ENCODE results near the gene DIP2C.

Gene DIP2C

DNA sequence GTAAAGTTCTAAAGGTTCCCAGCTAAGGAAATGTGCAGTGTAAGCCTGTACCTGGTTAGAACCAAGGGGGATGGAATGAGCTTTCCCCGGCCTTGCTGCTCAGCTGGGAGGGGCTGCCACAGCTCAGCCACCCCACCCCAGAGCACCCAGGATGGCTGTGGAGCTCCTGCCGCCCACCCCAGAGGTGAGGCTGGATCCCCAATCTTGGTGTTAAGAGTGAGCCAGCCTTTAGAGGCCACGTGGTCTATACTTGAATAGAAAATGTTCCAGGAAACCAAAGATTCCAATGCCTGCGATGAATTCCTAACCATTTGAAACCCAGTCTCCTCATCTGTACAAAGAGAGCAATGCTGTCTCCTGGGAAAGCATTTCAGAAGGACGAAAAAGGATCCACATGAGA, 16.5 kb downstream of the DIP2C start:
- no peak for DNase-seq (ENCODE audit: extremely low spot score)
- POLR2A ChIA-PET = no interaction called here
- CTCF ChIA-PET = interaction anchor here (1.1 kb wide), 1 partner anchor 18 kb away, joined by 3 read pairs; no protein-coding TSS in a partner anchor
- TF ChIP-seq LEF1 (IDR thresholded peaks at IDR 0.05; ENCODE audit: borderline replicate concordance) (no peak), ELF4 (IDR thresholded peaks at IDR 0.05) (no peak), SP1 (IDR thresholded peaks at IDR 0.05) (no peak), L3MBTL2 (conservative IDR thresholded peaks at IDR 0.05) (no peak), ZNF384 (IDR thresholded peaks at IDR 0.05) (no peak), ARNT (IDR thresholded peaks at IDR 0.05) (no peak), BHLHE40 (IDR thresholded peaks at IDR 0.05; ENCODE audit: borderline replicate concordance) (no peak), FOXM1 (IDR thresholded peaks at IDR 0.05; ENCODE audit: borderline replicate concordance) (no peak), HDGF (IDR thresholded peaks at IDR 0.05; ENCODE audit: borderline replicate concordance) (no peak), TARDBP (IDR thresholded peaks at IDR 0.05) (no peak), CTBP1 (IDR thresholded peaks at IDR 0.05; ENCODE audit: borderline replicate concordance) (no peak)
- TF ChIP-seq, protein P1, sequence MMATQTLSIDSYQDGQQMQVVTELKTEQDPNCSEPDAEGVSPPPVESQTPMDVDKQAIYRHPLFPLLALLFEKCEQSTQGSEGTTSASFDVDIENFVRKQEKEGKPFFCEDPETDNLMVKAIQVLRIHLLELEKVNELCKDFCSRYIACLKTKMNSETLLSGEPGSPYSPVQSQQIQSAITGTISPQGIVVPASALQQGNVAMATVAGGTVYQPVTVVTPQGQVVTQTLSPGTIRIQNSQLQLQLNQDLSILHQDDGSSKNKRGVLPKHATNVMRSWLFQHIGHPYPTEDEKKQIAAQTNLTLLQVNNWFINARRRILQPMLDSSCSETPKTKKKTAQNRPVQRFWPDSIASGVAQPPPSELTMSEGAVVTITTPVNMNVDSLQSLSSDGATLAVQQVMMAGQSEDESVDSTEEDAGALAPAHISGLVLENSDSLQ (IDR thresholded peaks at IDR 0.05) = no peak

DNA sequence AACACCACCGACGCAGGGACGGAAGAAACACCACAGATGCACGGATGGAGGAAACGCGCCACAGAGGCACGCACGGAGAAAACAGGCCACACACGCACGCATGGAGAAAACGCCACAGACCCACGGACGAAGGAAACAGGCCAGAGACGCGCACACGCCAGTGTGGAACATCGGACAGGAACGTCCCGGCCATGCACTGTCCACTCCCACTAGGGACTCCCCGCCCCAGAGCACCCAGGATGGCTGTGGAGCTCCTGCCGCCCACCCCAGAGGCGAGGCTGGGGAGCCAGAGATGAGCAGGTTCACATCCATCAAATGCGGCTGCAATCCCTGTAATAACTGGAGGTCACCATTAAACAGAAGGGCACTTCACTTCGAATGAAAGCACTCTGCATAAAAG, 17.3 kb downstream of the DIP2C start:
- TF ChIP-seq ELF4 (IDR thresholded peaks at IDR 0.05) (no peak), NFRKB (IDR thresholded peaks at IDR 0.05) (no peak), ARNT (IDR thresholded peaks at IDR 0.05) (no peak), HDGF (IDR thresholded peaks at IDR 0.05; ENCODE audit: borderline replicate concordance) (no peak), SP1 (IDR thresholded peaks at IDR 0.05) (no peak)
- POLR2A ChIA-PET = no interaction called here
- DNase-seq (ENCODE audit: extremely low spot score) = no peak
- CTCF ChIA-PET = interaction anchor here (1.1 kb wide), 1 partner anchor 17 kb away, joined by 3 read pairs; no protein-coding TSS in a partner anchor

DNA sequence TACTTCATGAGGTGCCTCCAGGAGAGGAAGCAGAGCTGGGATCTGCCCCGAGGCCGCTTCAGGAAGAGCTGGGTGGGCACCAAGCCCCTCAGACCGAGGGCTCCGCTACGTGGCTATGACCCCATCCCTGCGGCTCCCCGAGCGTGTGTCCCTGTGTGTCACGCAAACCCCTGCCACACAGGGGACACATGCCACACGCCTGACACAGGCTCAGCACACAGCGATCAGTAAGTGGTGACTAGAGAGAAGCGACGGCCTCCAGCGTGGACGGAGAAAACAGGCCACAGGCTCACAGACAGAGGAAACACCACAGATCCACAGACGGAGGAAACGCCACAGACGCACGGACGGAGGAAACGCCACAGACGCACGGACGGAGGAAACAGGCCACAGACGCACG, 18.5 kb downstream of the DIP2C start:
- TF ChIP-seq FOXA1 (IDR thresholded peaks at IDR 0.05) = no peak
- no peak for TF ChIP-seq LEF1 (IDR thresholded peaks at IDR 0.05; ENCODE audit: borderline replicate concordance)
- no peak for TF ChIP-seq BHLHE40 (IDR thresholded peaks at IDR 0.05; ENCODE audit: borderline replicate concordance)
- no peak for TF ChIP-seq CTBP1 (IDR thresholded peaks at IDR 0.05; ENCODE audit: borderline replicate concordance)
- TF ChIP-seq ELF4 (IDR thresholded peaks at IDR 0.05) = no peak
- TF ChIP-seq, protein P1 (IDR thresholded peaks at IDR 0.05) = no peak
- no peak for TF ChIP-seq L3MBTL2 (conservative IDR thresholded peaks at IDR 0.05)
- no peak for TF ChIP-seq FOXM1 (IDR thresholded peaks at IDR 0.05; ENCODE audit: borderline replicate concordance)
- TF ChIP-seq NFRKB (IDR thresholded peaks at IDR 0.05) = no peak
- no peak for TF ChIP-seq FOXK2 (IDR thresholded peaks at IDR 0.05)
- no peak for TF ChIP-seq HDGF (IDR thresholded peaks at IDR 0.05; ENCODE audit: borderline replicate concordance)
- TF ChIP-seq ZNF384 (IDR thresholded peaks at IDR 0.05) = no peak
- TF ChIP-seq ARNT (IDR thresholded peaks at IDR 0.05) = no peak
- no peak for TF ChIP-seq SP1 (IDR thresholded peaks at IDR 0.05)
- no peak for TF ChIP-seq SUZ12 (IDR thresholded peaks at IDR 0.05)
- TF ChIP-seq TARDBP (IDR thresholded peaks at IDR 0.05) = no peak
- no peak for DNase-seq (ENCODE audit: extremely low spot score)
- CTCF ChIA-PET = no interaction called here
- POLR2A ChIA-PET = no interaction called here

DNA sequence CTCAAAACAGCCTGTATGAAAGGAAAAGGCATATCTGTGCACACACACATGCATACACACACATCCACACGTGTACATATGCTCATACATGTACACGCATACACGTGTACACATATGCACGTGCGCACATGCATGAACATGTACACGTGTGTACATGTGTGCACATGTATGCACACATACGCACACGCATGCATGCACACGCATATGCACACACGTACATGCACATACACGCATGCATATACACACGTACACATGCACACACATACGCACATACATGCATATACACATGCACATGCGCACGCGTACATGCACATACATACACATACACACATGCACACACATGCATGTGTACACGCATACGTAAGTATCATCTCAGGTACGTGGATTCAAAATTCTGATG, 19.4 kb downstream of the DIP2C start:
- ChIA-PET POLR2A (no interaction called here), CTCF (no interaction called here)
- TF ChIP-seq FOXM1 (IDR thresholded peaks at IDR 0.05; ENCODE audit: borderline replicate concordance) = no peak
- no peak for TF ChIP-seq FOXK2 (IDR thresholded peaks at IDR 0.05)
- TF ChIP-seq SUZ12 (IDR thresholded peaks at IDR 0.05) = no peak
- TF ChIP-seq SP1 (IDR thresholded peaks at IDR 0.05) = no peak
- TF ChIP-seq HDGF (IDR thresholded peaks at IDR 0.05; ENCODE audit: borderline replicate concordance) = no peak
- TF ChIP-seq FOXA1 (IDR thresholded peaks at IDR 0.05) = no peak
- TF ChIP-seq ZNF384 (IDR thresholded peaks at IDR 0.05) = 0 out of 2 replicates have a peak, but pooled peaks have one; percentile 18
- TF ChIP-seq NFRKB (IDR thresholded peaks at IDR 0.05) = peak; percentile 61; the same call in 1 of the 2 replicates
- no peak for TF ChIP-seq CTBP1 (IDR thresholded peaks at IDR 0.05; ENCODE audit: borderline replicate concordance)
- no peak for DNase-seq (ENCODE audit: extremely low spot score)

DNA sequence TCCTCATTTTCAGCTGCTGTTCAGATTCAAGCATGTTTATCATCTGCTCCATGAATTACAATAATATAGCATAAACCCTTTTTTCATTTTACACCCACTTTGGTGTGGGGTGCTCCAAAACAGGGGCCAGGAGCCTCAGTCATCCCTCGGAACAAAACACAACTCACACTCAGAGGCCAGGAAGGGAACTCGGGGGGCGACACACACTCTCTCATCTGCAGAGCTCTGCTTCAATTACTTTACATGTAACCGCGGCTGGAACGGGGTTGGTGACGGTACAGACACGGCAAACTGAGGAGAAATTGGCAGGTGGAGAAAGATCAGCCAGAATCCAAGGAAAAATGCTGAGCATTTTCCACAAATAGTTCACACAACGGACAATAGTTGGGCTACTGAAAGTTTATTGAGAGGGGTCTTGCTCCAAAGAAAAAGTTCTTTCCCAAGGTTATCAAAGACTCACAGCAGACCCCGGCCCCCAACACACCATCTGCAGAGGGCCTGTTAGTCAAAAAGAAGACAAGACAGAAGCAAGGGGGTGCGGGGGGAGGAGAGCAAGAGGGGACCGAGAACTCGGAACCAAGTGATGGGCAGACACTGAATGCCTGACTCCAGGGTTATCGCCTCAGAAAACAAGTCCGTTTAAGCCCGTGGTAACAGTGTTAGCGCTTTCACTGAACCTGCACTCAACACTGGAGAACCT, 20.5 kb downstream of the DIP2C start:
- no peak for TF ChIP-seq FOXM1 (IDR thresholded peaks at IDR 0.05; ENCODE audit: borderline replicate concordance)
- no peak for TF ChIP-seq FOXA1 (IDR thresholded peaks at IDR 0.05)
- no peak for TF ChIP-seq ARNT (IDR thresholded peaks at IDR 0.05)
- no peak for TF ChIP-seq FOXK2 (IDR thresholded peaks at IDR 0.05)
- TF ChIP-seq TARDBP (IDR thresholded peaks at IDR 0.05) = no peak
- TF ChIP-seq HDGF (IDR thresholded peaks at IDR 0.05; ENCODE audit: borderline replicate concordance) = no peak
- TF ChIP-seq BHLHE40 (IDR thresholded peaks at IDR 0.05; ENCODE audit: borderline replicate concordance) = no peak
- TF ChIP-seq LEF1 (IDR thresholded peaks at IDR 0.05; ENCODE audit: borderline replicate concordance) = no peak
- no peak for TF ChIP-seq SUZ12 (IDR thresholded peaks at IDR 0.05)
- no peak for TF ChIP-seq ZNF384 (IDR thresholded peaks at IDR 0.05)
- TF ChIP-seq, protein P1 (IDR thresholded peaks at IDR 0.05) = no peak
- CTCF ChIA-PET = no interaction called here
- DNase-seq (ENCODE audit: extremely low spot score) = no peak
- POLR2A ChIA-PET = no interaction called here

DNA sequence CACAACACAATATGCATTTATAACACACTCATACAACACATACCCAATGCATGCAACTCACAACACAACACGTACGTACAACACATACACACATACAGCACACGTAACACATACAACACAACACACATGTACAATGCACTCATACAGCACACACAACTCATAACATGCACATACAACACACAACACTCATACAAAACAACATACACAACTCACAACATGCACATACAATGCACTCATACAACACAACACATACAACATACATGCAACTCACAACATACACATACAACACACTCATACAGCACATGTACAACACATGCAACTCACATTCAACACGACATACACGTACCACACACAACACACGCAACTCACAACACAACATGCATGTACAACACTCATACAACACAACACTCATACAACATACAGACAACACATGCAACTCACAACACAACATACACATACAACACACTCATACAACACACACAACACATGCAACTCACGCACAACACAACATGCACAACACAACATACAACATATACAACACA, 21.8 kb downstream of the DIP2C start:
- ChIA-PET CTCF (no interaction called here), POLR2A (no interaction called here)
- TF ChIP-seq TARDBP (IDR thresholded peaks at IDR 0.05) (peak; percentile 63), HDGF (IDR thresholded peaks at IDR 0.05; ENCODE audit: borderline replicate concordance) (no peak)

More for the DNA sequence above, 21.8 kb downstream of the DIP2C start:
- DNase-seq (ENCODE audit: extremely low spot score) = no peak

Data from HEK293T (cell line).